ENCODE measurements around the gene TENT4B.
"Not testable (repeated sequence)": the region's sequence is repeated elsewhere in the genome, so short reads cannot be mapped to it uniquely, and the experiment has no call there.

TENT4B gene

GRCh38 chr16:50238314-50238713, 85.2 kb downstream of the TENT4B start:
- no peak for DNase-seq

- DNase-seq, result no peak
These were observed 85.8 kb downstream of the TENT4B start for GRCh38 chr16:50238868-50239301.

- DNase-seq, result not testable (repeated sequence)
These were observed 89.9 kb downstream of the TENT4B start for GRCh38 chr16:50243024-50243423.

GRCh38 chr16:50244140-50244503, 91.0 kb downstream of the TENT4B start:
- DNase-seq, result no peak

GRCh38 chr16:50244504-50245416, 91.7 kb downstream of the TENT4B start:
- no peak for DNase-seq

GRCh38 chr16:50245417-50246298, 92.6 kb downstream of the TENT4B start:
- DNase-seq, result no peak

GRCh38 chr16:50246299-50247122, 93.4 kb downstream of the TENT4B start:
- no peak for DNase-seq

GRCh38 chr16:50247123-50247905, 94.2 kb downstream of the TENT4B start:
- DNase-seq, result no peak

GRCh38 chr16:50247906-50248608, 95.0 kb downstream of the TENT4B start:
- DNase-seq, result no peak

- DNase-seq, result no peak
These were observed 95.7 kb downstream of the TENT4B start for GRCh38 chr16:50248845-50249244.

- no peak for DNase-seq
These were observed 98.4 kb downstream of the TENT4B start for GRCh38 chr16:50251375-50252081.

GRCh38 chr16:50252082-50252611, 99.0 kb downstream of the TENT4B start:
- DNase-seq, result no peak

GRCh38 chr16:50252874-50253513, 99.9 kb downstream of the TENT4B start:
- DNase-seq, result no peak

- DNase-seq, result no peak
These were observed 100.4 kb downstream of the TENT4B start for GRCh38 chr16:50253514-50253910.

GRCh38 chr16:50254072-50254471, 101.0 kb downstream of the TENT4B start:
- DNase-seq, result no peak

GRCh38 chr16:50255538-50255937, 102.4 kb downstream of the TENT4B start:
- DNase-seq, result no peak

- DNase-seq, result no peak
These were observed 103.5 kb downstream of the TENT4B start for GRCh38 chr16:50256604-50257003.

- no peak for DNase-seq
These were observed 104.8 kb downstream of the TENT4B start for GRCh38 chr16:50257876-50258275.

- DNase-seq, result peak; percentile 81
These were observed 106.5 kb downstream of the TENT4B start for GRCh38 chr16:50259334-50260205.

Measured in NCI-H524 treated with DMSO at 0.1 percent for 48 hours (cell line).